Measurements from ENCODE around the gene MAPKAP1. TPM values are rescaled to one million over a fixed set of nuclear protein-coding genes. Genes with fewer than 3 reads are reported as not detected.
A peak's percentile ranks its signal among the peaks of the same experiment; 100 is the strongest.

Gene MAPKAP1
- total RNA-seq, 2 experiments from 2014 or later = 55.3 to 57.9 TPM

GRCh38 chr9:125650271-125650737 lies 56.7 kb downstream of the MAPKAP1 start:
- peaks cover 16% of the 10 kb centered on the region for H3K36me3 Mint-ChIP-seq
- peaks cover 66% of the 10 kb centered on the region for H3K4me1 Mint-ChIP-seq (ENCODE audit: low read depth)
- POLR2A ChIA-PET = interaction anchor here (0.6 to 1.3 kb wide), 6 partner anchors 10 to 315 kb away, joined by 3 to 8 read pairs (median 4); partner anchors contain the start of gene MAPKAP1
- intact Hi-C loops (cut with micrococcal nuclease) = loop anchor here (1.0 to 2.0 kb wide), 3 partner anchors 10 to 56 kb away; partner anchors contain the start of gene MAPKAP1
- CTCF ChIA-PET = interaction anchor here (1.0 to 1.6 kb wide), 3 partner anchors 18 to 92 kb away, joined by 4 to 7 read pairs (median 5); partner anchors contain the start of gene MAPKAP1
- H3K27me3 Mint-ChIP-seq = no peaks in the 10 kb centered on the region
- H3K4me3 Mint-ChIP-seq = peak overlapping the region; percentile 14
- H3K9me3 Mint-ChIP-seq = no peaks in the 10 kb centered on the region
- DNase-seq = peak; percentile 42
- H3K27ac Mint-ChIP-seq = peak overlapping the region; percentile 62

- peaks cover 71% of the 10 kb centered on the region for H3K4me1 Mint-ChIP-seq (ENCODE audit: low read depth)
- peak overlapping the region; percentile 14 for H3K4me3 Mint-ChIP-seq
- ChIA-PET POLR2A (interaction anchor here (0.7 to 1.3 kb wide), 4 partner anchors 10 to 315 kb away, joined by 3 to 8 read pairs (median 6); partner anchors contain the start of gene MAPKAP1), CTCF (interaction anchor here (1.0 to 1.6 kb wide), 3 partner anchors 17 to 91 kb away, joined by 4 to 7 read pairs (median 5); partner anchors contain the start of gene MAPKAP1)
- H3K9me3 Mint-ChIP-seq = no peaks in the 10 kb centered on the region
- no peaks in the 10 kb centered on the region for H3K27me3 Mint-ChIP-seq
- intact Hi-C loops (cut with micrococcal nuclease) = loop anchor here (1.0 to 5.0 kb wide), 4 partner anchors 10 to 97 kb away; partner anchors contain the start of genes MAPKAP1 and PBX3
- DNase-seq = no peak
- peaks cover 16% of the 10 kb centered on the region for H3K36me3 Mint-ChIP-seq
- peak overlapping the region; percentile 62 for H3K27ac Mint-ChIP-seq
Measured at GRCh38 chr9:125649826-125650225, 57.2 kb downstream of the MAPKAP1 start.

GRCh38 chr9:125649315-125649714 lies 57.7 kb downstream of the MAPKAP1 start:
- H3K27ac Mint-ChIP-seq = peak overlapping the region; percentile 53
- no peaks in the 10 kb centered on the region for H3K27me3 Mint-ChIP-seq
- peak; percentile 49 for DNase-seq
- ChIA-PET POLR2A (no interaction called here), CTCF (interaction anchor here (1.6 kb wide), 1 partner anchor 91 kb away, joined by 4 read pairs; no protein-coding TSS in a partner anchor)
- no peak overlapping the region for H3K4me3 Mint-ChIP-seq
- H3K36me3 Mint-ChIP-seq = peaks cover 14% of the 10 kb centered on the region
- H3K9me3 Mint-ChIP-seq = no peaks in the 10 kb centered on the region
- intact Hi-C loops (cut with micrococcal nuclease) = loop anchor here (5.0 kb wide), 1 partner anchor 98 kb away; the partner anchor contains the start of gene PBX3
- H3K4me1 Mint-ChIP-seq (ENCODE audit: low read depth) = peaks cover 73% of the 10 kb centered on the region

- no peaks in the 10 kb centered on the region for H3K27me3 Mint-ChIP-seq
- ChIA-PET CTCF (interaction anchor here (0.7 kb wide), 1 partner anchor 405 kb away, joined by 3 read pairs; no protein-coding TSS in a partner anchor), POLR2A (interaction anchor here (0.6 kb wide), 1 partner anchor 58 kb away, joined by 4 read pairs; no protein-coding TSS in a partner anchor)
- no peak overlapping the region for H3K27ac Mint-ChIP-seq
- intact Hi-C loops (cut with micrococcal nuclease) = loop anchor here (5.0 kb wide), 1 partner anchor 99 kb away; the partner anchor contains the start of gene PBX3
- H3K4me3 Mint-ChIP-seq = no peak overlapping the region
- no peak for DNase-seq
- H3K36me3 Mint-ChIP-seq = peaks cover 11% of the 10 kb centered on the region
- no peaks in the 10 kb centered on the region for H3K9me3 Mint-ChIP-seq
- H3K4me1 Mint-ChIP-seq (ENCODE audit: low read depth) = peaks cover 69% of the 10 kb centered on the region
Measured at GRCh38 chr9:125648294-125648693, 58.7 kb downstream of the MAPKAP1 start.

- Mint-ChIP-seq H3K27ac (peak overlapping the region; percentile 67), H3K27me3 (no peaks in the 10 kb centered on the region), H3K36me3 (peaks cover 11% of the 10 kb centered on the region), H3K4me3 (peak overlapping the region; percentile 51), H3K9me3 (no peaks in the 10 kb centered on the region), H3K4me1 (ENCODE audit: low read depth) (peaks cover 66% of the 10 kb centered on the region)
- ChIA-PET CTCF (interaction anchor here (1.1 to 1.5 kb wide), 3 partner anchors 239 to 845 kb away, joined by 3 to 4 read pairs (median 3); no protein-coding TSS in a partner anchor), POLR2A (interaction anchor here (0.8 to 0.9 kb wide), 2 partner anchors 14 to 125 kb away, joined by 3 read pairs; no protein-coding TSS in a partner anchor)
- intact Hi-C loops (cut with micrococcal nuclease) = loop anchor here (5.0 kb wide), 1 partner anchor 101 kb away; the partner anchor contains the start of gene PBX3
- DNase-seq = no peak
Measured at GRCh38 chr9:125646621-125647100, 60.3 kb downstream of the MAPKAP1 start.

GRCh38 chr9:125646217-125646616 lies 60.8 kb downstream of the MAPKAP1 start:
- CTCF ChIA-PET = interaction anchor here (1.1 to 1.5 kb wide), 3 partner anchors 239 to 845 kb away, joined by 3 to 4 read pairs (median 3); no protein-coding TSS in a partner anchor
- Mint-ChIP-seq H3K27me3 (no peaks in the 10 kb centered on the region), H3K36me3 (peaks cover 11% of the 10 kb centered on the region), H3K27ac (peak overlapping the region; percentile 67), H3K4me1 (ENCODE audit: low read depth) (peaks cover 66% of the 10 kb centered on the region), H3K9me3 (no peaks in the 10 kb centered on the region), H3K4me3 (peak overlapping the region; percentile 51)
- POLR2A ChIA-PET = interaction anchor here (0.8 to 0.9 kb wide), 2 partner anchors 13 to 125 kb away, joined by 3 read pairs; no protein-coding TSS in a partner anchor
- intact Hi-C loops (cut with micrococcal nuclease) = loop anchor here (5.0 kb wide), 1 partner anchor 101 kb away; the partner anchor contains the start of gene PBX3
- no peak for DNase-seq

GRCh38 chr9:125644819-125645507 lies 62.0 kb downstream of the MAPKAP1 start:
- ChIA-PET POLR2A (no interaction called here), CTCF (interaction anchor here (0.8 kb wide), 1 partner anchor 672 kb away, joined by 4 read pairs; no protein-coding TSS in a partner anchor)
- H3K27me3 Mint-ChIP-seq = no peaks in the 10 kb centered on the region
- no peak for DNase-seq
- intact Hi-C loops (cut with micrococcal nuclease) = loop anchor here (5.0 kb wide), 1 partner anchor 102 kb away; the partner anchor contains the start of gene PBX3
- H3K36me3 Mint-ChIP-seq = peaks cover 8% of the 10 kb centered on the region
- H3K27ac Mint-ChIP-seq = peak overlapping the region; percentile 13
- H3K4me1 Mint-ChIP-seq (ENCODE audit: low read depth) = peaks cover 53% of the 10 kb centered on the region
- H3K4me3 Mint-ChIP-seq = no peak overlapping the region
- H3K9me3 Mint-ChIP-seq = no peaks in the 10 kb centered on the region

GRCh38 chr9:125642311-125642710 lies 64.7 kb downstream of the MAPKAP1 start:
- no peaks in the 10 kb centered on the region for H3K36me3 Mint-ChIP-seq
- no peaks in the 10 kb centered on the region for H3K9me3 Mint-ChIP-seq
- H3K27ac Mint-ChIP-seq = no peak overlapping the region
- peaks cover 31% of the 10 kb centered on the region for H3K4me1 Mint-ChIP-seq (ENCODE audit: low read depth)
- intact Hi-C loops (cut with micrococcal nuclease) = no loop called here
- no peaks in the 10 kb centered on the region for H3K27me3 Mint-ChIP-seq
- DNase-seq = no peak
- ChIA-PET POLR2A (no interaction called here), CTCF (no interaction called here)
- H3K4me3 Mint-ChIP-seq = no peak overlapping the region

GRCh38 chr9:125639057-125639456 lies 68.0 kb downstream of the MAPKAP1 start:
- intact Hi-C loops (cut with micrococcal nuclease) = loop anchor here (10.0 kb wide), 2 partner anchors 186 to 216 kb away; no protein-coding TSS in a partner anchor
- Mint-ChIP-seq H3K36me3 (peaks cover 2% of the 10 kb centered on the region), H3K4me1 (ENCODE audit: low read depth) (peaks cover 33% of the 10 kb centered on the region), H3K9me3 (no peaks in the 10 kb centered on the region), H3K4me3 (no peak overlapping the region), H3K27ac (no peak overlapping the region), H3K27me3 (no peaks in the 10 kb centered on the region)
- ChIA-PET CTCF (interaction anchor here (0.6 kb wide), 1 partner anchor 97 kb away, joined by 3 read pairs; no protein-coding TSS in a partner anchor), POLR2A (no interaction called here)
- DNase-seq = no peak

GRCh38 chr9:125638239-125639045 lies 68.6 kb downstream of the MAPKAP1 start:
- Mint-ChIP-seq H3K27me3 (no peaks in the 10 kb centered on the region), H3K4me1 (ENCODE audit: low read depth) (peaks cover 38% of the 10 kb centered on the region), H3K36me3 (peaks cover 2% of the 10 kb centered on the region), H3K9me3 (no peaks in the 10 kb centered on the region), H3K4me3 (no peak overlapping the region), H3K27ac (no peak overlapping the region)
- intact Hi-C loops (cut with micrococcal nuclease) = loop anchor here (10.0 kb wide), 2 partner anchors 186 to 216 kb away; no protein-coding TSS in a partner anchor
- DNase-seq = no peak
- ChIA-PET CTCF (no interaction called here), POLR2A (no interaction called here)

- no peak for DNase-seq
- ChIA-PET CTCF (interaction anchor here (1.3 kb wide), 1 partner anchor 230 kb away, joined by 3 read pairs; no protein-coding TSS in a partner anchor), POLR2A (no interaction called here)
- H3K9me3 Mint-ChIP-seq = no peaks in the 10 kb centered on the region
- no peaks in the 10 kb centered on the region for H3K27me3 Mint-ChIP-seq
- no peak overlapping the region for H3K4me3 Mint-ChIP-seq
- H3K27ac Mint-ChIP-seq = no peak overlapping the region
- peaks cover 2% of the 10 kb centered on the region for H3K36me3 Mint-ChIP-seq
- peaks cover 43% of the 10 kb centered on the region for H3K4me1 Mint-ChIP-seq (ENCODE audit: low read depth)
- intact Hi-C loops (cut with micrococcal nuclease) = loop anchor here (10.0 kb wide), 2 partner anchors 188 to 218 kb away; no protein-coding TSS in a partner anchor
Measured at GRCh38 chr9:125637241-125637640, 69.8 kb downstream of the MAPKAP1 start.

Measured in activated CD4-positive, alpha-beta memory T cell treated with anti-CD3 and anti-CD28 coated beads for 36 hours (primary cell).